HPDE6-E6E7 (cell line): ENCODE measurements around the gene MCAM.

Experiments used
- DNase-seq: peaks from one replicate; pipeline ENCODE4 v3.0.0; 2011; ENCODE audit warnings: missing footprints; ENCODE audit errors: extremely low spot score

The MCAM gene

DNA sequence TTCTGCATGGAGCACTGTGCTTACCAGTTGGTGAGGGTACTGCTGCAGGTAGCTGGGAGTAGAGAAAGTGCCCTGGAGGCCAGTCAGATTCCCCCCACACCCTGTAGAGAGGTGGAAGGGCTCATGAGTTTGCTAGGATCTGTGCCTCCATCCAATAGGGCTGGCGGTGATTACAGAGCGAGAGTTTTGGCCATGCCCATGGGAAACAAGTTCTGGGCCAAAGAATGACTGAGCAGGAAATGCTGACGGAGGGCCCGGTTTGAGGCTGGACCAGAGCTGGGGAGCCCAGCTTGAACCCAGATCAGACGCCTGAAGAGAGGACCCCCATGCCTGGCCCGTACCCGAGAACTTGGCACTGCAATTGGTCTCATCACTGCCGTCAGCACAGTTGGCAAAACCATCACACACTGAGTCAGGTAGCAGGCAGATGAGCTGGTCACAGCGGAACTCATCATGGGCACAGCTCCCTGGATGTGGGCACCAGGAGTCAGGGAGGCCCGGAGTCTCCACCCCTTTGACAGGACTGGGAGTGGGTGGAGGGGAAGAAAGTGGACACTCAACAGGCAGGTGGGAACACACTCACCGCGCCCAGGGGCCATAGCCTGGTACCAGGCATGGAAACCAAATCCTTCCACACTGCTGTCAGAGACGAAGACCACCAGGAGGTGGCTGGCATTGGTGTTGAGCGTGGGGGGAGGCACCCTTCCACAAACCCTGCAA is 27.5 kb upstream of the MCAM start:
- DNase-seq, result no peak

DNA sequence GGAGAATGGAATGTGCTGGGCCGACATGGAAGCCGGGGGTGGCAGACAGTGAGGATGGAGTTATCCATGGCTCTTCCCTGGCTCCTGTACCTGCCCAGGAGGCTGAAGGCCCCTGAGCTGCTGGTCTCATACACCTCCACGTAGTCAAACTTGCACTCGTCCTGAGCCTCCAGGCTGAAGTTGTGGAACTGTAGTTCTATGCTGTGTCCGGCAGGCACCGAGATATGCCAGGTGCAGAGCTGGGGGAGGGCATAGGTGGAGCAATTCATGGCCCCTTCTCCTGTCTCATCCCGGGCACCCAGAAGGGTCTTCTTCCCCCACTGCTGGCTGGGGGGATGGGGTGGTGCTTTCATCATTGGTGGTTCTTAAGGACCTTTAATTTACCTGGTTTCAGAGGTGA is 26.8 kb upstream of the MCAM start:
- DNase-seq, result no peak

DNA sequence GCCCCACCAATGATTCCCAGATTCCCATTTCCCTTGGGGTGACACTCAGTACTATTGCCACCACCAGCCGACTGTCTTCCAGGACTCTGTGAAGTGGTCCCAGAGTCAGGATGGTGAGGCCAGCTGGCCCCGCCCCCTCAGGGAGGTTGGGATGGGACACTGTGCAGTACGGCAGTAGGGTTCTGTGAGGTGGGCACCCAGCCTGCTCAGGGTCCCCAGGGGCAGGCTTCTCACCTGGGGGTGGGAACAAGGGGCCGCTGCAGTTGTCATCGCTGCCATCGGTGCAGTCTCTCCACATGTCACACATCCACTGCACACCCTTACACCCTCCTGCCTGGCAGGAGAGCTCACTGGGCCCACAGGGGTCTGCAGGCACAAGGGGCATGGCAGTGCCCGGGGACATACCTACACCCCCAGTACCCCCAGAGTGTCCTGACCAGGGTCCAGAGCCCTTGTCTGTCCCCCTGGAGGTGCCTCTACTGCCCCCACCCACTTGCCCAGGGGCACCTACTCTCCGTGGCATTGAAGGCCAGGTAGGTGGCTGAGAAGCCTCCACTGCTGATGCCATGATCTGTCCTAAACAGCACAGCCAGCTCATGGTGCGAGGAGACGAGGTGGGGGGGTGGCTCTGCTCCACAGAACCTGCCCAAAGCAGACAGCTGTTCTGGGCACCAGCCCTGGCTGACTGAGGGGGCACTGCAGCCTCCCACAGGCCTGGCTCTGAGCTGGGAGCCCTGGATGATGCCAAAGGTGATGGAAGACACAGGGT is 25.6 kb upstream of the MCAM start:
- no peak for DNase-seq

DNA sequence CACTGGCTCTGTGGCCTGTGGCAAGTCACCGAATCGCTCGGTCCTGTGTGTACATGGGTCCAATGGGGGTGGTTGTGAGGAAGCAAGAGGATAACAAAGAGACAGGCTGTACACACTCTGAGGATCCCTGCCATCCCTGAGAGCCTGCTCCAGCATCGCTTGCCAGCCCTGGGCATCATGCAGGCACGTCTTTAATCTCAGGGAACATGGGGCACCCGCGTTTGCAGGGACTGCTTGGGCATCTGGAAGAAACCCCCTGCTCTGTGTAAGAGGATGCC is 25.0 kb upstream of the MCAM start:
- DNase-seq, result no peak

DNA sequence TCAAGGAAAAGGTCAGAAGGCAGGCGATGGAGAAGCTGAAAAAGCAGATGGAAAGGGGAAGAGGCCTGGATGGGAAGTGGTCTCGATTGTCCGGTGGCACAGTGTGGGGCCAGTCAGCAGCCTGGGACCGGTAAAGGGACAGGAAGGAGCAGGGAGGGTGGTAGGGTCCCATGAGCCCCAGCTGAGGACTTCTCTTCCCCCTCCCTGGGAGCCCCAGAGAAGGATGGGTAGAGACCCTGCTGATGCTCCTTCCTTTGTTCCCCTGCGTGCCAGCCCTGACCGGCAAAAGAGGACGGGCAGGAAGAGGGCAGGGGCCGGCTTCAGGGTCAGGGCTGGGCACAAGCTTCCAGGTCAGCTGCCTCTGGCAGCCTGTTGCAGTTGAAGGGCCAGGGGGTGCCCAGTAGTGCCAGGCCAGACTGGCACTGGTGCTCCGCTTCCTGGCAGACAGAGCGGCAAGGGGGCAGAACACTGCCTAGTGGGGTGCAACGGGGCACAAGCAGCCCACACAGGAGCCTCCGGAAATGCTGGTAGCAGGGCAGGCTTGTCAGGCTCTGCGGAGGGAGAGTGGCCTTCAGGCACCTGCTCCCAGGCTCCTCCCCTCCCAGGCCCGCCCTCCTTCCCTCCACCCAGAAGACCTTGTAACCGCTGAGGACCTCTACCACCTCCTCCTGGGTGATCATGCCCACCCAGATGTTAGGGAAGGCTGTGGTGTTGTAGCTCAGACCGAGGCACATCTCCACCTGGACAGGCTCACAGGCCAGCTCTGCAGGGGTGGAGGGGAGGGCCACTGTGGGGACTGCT is 24.5 kb upstream of the MCAM start:
- DNase-seq, result no peak

DNA sequence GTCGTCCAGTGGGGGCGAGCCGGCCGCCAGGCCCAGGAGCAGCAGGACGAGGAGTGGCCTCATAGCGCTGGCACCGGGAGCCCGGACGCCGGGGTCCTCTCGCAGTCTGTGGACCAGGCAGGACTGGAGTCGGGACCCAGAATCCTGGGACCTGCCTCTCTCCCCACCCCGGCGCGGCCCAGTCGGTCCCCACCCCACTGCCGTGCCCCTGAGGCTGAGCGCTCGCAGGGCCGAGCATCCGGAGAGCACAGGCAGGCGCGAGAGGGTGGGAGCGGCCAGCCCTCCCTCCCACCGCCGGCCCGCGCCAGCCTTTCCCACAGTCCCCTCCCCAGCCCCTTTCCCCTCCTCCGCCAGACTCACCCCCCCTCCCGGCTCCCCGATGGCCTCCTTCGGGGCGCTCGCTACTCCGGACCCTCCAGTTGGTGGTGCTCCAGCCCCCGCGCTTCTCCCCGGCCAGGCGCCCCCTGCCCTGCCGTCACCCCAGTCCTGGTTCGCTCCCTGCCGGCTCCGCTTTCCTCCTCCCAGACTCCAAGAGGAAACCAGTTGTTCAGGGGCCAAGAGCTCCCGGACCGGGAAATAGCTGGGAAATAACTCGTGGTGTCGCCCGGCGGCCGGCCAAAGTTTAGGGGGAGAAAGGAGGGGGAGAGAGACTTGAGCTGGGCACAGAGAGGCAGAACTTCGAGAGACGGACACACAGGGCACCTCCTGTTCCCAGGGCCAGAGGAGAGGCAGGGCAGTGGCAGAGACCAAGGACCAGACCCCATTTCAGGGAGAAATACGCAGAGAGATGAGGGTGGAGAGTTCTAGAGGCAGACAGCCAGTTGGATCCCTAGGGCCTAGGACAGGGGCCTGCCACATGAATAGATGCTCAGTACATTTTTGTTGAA is 23.6 kb upstream of the MCAM start, which contains the start of gene C1QTNF5:
Gene C1QTNF5 (minus strand): TSS at position 549 of the 887 bp plus-strand sequence. CDS start 486 bp downstream, at position 63.
- no peak for DNase-seq

DNA sequence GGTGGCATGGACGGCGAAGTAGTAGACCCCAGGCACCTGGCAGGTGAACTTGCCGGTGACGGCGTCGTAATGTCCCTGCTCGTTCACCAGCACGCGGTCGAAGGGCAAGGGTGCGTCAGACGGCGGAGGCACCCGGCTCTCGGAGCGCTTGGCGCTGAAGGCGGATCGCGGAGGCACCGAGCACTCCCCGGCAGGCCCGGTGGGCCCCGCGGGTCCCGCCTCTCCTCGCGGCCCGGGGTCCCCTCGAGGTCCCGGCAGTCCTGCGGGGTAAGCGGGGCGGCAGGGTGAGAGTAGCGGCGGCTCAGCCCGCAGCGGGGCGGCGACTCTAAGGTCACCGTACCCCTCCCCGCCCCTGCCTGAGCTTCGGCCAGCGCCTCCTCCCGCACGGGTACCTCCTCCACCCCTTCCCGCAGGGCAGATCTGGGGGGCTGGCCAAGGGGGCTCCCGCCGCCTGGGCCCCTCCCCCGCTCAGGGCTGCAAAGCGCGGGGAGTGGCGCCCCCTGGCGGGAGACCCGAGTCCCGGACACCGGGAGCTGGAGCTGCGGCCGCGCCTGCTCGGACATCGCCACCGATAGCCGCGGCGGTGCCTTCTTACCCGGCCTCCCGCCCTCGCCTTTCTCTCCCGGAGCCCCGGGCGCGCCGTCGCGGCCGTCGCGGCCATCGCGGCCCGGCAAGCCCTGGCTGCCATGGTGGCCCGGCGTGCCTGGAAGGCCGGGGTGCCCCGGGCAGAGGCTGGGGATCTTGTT is 22.8 kb upstream of the MCAM start:
- no peak for DNase-seq

DNA sequence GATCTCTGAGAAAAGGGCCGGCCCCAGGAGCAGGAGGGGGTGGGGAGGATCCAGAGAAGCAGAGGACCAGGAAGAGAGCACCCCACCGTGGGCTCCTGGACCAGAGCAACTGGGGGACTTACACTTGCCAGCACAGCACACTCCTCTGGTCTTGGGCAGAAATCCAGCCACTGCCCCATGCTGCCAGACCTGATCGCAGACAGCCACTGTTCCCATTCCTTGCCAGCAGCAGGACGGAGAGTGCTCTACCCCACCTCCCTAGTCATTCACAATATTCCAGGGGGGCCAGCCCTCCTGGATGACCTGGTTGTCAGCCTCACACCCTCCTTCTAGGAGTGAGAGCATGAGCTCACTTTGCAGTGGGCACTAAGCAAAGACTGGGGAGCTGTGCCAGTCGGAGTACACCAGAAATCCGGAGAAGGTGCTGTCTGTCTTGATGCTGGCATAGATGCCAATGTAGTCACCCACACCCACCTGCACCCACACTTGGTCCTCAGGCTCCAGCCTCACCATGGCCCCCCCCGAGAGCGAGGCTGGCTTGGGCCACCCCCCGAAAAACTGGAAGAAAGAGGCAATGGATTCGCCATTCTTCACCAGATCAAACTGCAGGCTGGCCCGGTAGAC is 22.1 kb upstream of the MCAM start:
- no peak for DNase-seq

DNA sequence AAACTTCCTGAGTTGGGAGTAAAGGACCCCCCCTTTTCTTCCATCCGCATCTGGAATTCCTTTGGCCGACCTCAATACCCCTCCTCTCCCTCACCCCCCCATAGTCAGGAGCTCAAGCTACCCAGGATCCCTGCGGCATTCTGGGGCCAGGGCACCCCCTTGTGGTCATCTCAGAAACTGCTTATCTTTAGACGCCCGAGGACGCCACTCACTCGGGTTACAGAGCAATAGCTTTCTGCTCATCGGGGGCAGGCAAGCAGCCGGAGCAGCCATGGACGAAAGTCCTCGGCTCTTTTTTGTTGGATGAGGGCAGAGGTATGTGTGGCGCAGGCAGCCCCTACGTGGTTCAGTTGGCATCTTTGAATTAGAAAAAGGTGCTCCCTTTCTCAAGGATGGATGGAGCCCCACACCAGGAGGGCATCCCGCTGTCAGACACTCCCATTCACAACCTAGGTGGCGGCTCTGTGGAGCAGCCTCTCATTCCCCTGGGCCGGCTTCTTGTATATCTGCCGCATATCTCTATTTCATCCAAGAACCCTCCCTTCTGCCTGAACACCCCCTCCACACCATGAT is 21.5 kb upstream of the MCAM start:
- peak; percentile 84 for DNase-seq

DNA sequence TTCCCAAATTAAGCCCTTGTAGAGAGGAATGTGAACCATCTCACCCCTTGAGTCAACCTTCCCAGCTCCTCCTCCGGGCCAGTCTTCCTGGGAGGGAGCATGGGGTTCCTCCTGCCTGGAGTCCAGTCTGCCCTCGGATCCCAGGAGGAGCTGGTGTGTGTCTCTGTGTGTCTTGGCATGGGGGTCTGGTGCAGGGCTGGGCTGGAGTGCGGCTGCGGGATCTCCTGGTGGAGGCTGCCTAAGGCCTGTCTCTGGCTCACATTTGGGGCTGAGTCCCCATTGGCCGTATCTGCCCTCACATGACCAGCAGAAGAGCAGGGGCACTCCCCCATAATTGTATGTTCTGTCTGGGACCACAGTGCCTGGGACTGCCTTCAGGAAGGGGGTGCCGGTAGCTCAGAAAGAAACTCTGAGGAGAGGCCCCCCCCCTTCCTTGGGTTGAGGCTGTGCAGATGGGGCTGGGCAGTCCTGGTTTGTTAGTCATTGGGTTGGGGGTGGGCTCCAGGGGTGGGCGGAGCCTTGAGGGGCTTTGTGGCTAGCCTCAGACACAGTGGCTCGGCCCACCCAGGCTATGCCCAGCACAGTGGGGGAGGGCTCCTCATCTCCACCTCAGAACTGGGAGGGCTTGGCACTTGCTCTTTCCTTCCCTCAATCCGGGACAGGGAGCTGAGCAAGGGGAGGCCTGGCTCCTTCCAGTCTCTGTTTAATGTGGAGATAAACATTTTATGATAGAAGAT is 20.8 kb upstream of the MCAM start:
- no peak for DNase-seq

DNA sequence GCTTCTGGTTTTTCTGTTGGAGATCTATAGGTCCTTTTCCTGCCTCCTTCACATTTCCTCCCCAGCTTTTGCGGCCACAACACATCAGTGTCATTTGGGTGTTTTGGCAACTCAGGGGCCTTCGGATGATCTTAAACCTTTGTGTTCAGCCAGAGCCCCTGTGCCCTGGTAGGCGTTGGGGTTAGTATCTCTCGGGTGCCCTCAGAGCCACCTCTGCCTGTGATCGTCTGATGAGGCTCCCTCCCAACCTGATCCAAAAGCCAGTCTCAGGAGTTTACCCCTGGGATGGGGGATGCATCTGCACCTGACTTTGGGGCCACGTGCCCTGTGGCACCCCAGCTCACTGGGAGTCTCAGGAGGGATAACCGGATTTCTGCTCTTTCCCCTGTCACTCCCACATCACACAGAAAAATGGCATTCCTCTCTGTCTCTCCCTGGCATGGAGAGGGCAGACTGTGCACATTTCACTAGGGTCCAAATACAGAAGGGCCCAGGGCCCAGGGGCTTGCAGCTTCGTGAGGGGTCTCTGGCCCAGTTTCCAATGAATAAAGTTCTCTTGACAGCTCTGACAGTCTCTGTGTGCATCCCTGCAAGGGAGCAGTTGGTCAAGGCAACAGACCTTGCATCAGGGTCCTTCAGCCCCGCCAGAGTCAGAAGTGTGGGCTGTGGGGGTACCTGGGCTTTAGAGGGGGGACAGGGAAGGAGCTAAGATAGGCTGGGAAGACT is 20.0 kb upstream of the MCAM start:
- DNase-seq, result no peak

DNA sequence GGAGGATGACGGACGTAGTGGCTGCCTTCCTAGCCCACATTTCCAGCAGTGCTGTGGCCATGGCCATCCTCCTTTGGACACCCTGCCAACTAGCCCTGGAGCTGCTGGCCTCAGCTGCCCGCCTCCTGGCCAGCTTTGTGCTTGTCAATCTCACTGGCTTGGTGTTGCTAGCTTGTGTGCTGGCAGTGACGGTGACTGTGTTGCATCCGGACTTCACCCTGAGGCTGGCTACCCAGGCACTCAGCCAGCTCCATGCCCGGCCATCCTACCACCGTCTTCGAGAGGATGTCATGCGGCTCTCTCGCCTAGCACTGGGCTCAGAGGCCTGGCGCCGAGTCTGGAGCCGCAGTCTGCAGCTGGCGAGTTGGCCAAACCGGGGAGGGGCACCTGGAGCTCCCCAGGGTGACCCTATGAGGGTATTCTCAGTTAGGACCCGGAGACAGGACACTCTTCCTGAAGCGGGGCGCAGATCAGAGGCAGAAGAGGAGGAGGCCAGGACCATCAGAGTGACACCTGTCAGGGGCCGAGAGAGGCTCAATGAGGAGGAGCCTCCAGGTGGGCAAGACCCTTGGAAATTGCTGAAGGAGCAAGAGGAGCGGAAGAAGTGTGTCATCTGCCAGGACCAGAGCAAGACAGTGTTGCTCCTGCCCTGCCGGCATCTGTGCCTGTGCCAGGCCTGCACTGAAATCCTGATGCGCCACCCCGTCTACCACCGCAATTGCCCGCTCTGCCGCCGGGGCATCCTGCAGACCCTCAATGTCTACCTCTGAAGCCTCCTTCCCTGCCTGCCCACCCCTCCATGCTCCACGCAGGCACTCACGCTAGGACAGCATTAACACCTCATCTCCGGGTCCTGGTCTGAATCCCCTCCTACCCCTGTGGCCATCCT is 19.0 kb upstream of the MCAM start:
- DNase-seq, result no peak

DNA sequence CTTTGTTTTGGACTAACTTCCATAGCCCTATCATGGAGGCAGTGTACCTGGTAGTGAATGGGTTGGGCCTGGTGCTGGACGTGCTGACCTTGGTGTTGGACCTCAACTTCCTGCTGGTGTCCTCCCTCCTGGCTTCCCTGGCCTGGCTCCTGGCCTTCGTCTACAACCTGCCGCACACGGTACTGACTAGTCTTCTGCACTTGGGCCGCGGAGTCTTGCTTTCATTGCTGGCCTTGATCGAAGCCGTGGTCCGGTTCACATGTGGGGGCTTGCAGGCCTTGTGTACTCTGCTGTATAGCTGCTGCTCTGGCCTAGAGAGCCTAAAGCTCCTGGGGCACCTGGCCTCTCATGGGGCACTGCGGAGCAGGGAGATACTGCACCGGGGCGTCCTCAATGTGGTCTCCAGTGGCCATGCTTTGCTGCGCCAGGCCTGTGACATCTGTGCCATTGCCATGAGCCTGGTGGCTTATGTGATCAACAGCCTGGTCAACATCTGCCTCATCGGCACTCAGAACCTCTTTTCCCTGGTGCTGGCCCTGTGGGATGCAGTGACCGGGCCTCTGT is 18.2 kb upstream of the MCAM start:
- DNase-seq, result no peak

DNA sequence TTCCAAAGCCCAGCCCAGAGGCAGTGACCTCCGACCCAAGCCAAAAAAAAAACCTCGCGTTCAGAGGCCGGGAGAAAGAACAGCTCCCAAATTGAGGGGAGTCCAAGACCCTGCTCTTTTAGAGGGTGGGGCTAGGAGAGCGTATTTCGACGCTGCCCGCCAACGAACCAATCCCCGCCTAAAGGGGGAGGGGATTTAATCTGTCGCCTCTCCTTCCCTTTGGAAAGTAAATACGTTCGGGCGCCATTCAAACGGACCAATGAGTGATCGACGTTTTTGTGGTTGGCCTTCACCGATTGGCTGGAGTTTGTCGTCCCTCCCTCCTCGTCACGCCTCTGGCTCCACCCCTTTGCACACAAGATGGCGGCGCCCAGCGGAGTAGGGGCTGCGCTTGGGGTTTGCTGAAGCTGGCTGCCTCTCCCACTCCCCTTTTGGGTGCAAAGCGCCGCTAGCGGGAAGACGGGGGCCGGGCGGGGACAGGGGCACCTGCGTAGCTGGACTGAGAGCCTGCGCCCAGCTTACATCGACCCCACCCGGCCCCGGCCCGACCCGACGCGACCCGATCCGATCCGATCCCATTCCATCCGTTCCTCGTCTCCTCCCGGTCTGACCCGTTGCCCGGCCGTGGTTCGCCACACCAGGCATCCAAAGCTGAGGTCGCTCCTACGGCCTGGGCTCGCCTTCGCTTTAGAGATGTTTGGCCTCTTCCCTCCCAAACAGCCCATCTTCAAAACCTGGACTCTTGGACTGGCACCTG is 17.4 kb upstream of the MCAM start, which contains the start of gene RNF26:
Gene RNF26 (plus strand): TSS at position 354 of the 757 bp plus-strand sequence. CDS start 596 bp downstream, outside the sequence.
- peak; percentile 98 for DNase-seq

DNA sequence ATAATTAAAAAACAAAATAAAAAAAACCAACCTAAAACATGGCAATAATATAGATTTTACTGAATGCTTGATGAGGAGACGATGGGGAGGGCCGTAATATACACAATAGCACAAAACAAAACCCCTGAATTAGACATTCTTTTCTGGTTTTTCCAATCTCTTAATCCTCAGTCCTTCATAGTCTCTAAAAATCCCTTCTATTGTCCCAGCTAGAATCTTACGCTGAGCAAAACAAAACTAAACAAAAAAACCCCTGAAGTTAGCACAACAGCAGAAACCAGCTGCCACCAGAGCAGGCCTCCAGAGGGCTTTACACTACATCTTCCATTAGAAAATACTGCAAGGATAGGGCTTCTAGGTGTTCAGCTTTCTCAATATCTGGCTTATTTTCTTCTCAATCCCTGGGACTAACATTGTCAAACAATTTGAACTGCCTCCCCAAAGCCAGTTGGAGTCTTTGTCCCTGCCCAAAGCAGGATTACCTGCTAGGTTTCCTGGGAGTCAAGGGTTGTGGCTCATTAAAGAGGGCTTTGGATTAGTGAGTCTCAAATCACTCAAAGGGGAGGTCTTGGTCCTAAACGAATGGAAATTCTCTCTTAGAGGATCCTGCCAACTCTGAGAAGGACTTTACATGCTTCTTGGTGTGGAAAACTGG is 15.3 kb upstream of the MCAM start:
- no peak for DNase-seq

DNA sequence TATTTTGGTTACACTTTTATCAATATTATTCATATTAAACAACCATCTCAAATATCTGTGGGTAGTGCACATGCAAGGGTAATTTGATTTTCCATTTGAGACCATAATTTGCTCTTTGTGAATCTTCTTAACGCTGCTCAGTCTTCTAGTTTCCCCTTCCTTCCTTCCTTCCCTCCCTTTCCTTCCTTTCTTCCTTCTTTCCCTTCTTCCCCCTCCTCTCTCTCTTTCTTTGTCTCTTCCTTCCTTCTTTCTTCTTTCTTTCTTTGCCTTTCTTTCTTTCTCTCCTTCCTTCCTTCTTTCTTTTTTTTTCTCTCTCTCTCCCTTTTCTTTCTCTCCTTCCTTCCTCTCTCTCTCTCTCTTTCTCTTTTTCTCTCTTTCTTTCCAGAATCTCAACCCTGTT is 13.3 kb upstream of the MCAM start:
- DNase-seq, result no peak
